Endothelial cell of umbilical vein (primary cell): Measurements from ENCODE around the gene HPCAL4. TPM values are rescaled to one million over a fixed set of nuclear protein-coding genes. Genes with fewer than 3 reads are reported as not detected.

Source experiments
- BruUV-seq: library from RNA; stranded (reverse); fragments of 400-500 nt; replicated peaks from 2 replicates; lab custom pipeline; 2021; lab: Mats Ljungman, UMichigan
- CTCF ChIA-PET: fragments of 300-600, 350-600 bp; sonication (Branson Sonifier 250); formaldehyde crosslinking; loops from one replicate; lab custom pipeline; 2021; ENCODE audit warnings: antibody characterized with exemption, inconsistent platforms; lab: Charles Lee
- POLR2A ChIA-PET: fragments of 300-600, 350-600 bp; sonication (Branson Sonifier 250); formaldehyde crosslinking; loops from one replicate; lab custom pipeline; 2021; ENCODE audit warnings: antibody characterized with exemption, inconsistent platforms; lab: Charles Lee
- DNase-seq: peaks from one replicate; pipeline ENCODE4 v3.0.0-alpha.2; 2011; ENCODE audit warnings: low read depth, low spot score
- FAIRE-seq: peaks from 2 replicates; lab custom pipeline; 2011; peaks lifted over from hg19 to GRCh38; lab: Jason Lieb, UNC
- H2AFZ ChIP-seq: 2 replicates; pipeline ENCODE4 v1.6.0; 2012; ENCODE audit warnings: low read depth, low read length, control low read depth, inconsistent platforms
- H3K27ac ChIP-seq: 2 replicates; pipeline ENCODE4 v1.5.1; 2011; ENCODE audit warnings: low read depth, mild to moderate bottlenecking, control low read depth, low read length, moderate library complexity; ENCODE audit not compliant: insufficient read depth
- H3K27me3 ChIP-seq, 2 experiments: 2 replicates each; pipeline versions ENCODE4 v1.6.0 to v1.6.1; 2011; ENCODE audit warnings: low read length in 2 of 2, mixed read lengths in 1 of 2; ENCODE audit not compliant: control insufficient read depth in 2 of 2, insufficient read depth in 2 of 2
- H3K36me3 ChIP-seq, 2 experiments: 2 replicates in 1 of 2; 3 replicates in 1 of 2; pipeline ENCODE4 v1.5.1; 2011; ENCODE audit warnings: low read length in 2 of 2, mild to moderate bottlenecking in 1 of 2, moderate library complexity in 1 of 2; ENCODE audit not compliant: control insufficient read depth in 2 of 2, insufficient read depth in 2 of 2; ENCODE audit errors: extremely low read depth in 1 of 2
- H3K4me1 ChIP-seq: 3 replicates; pipeline ENCODE4 v1.5.1; 2011; ENCODE audit warnings: mild to moderate bottlenecking, low read length; ENCODE audit not compliant: control insufficient read depth, insufficient read depth; ENCODE audit errors: extremely low read depth
- H3K4me2 ChIP-seq: 2 replicates; pipeline ENCODE4 v1.6.1; 2011; ENCODE audit warnings: low read length, control low read depth, mixed read lengths; ENCODE audit not compliant: insufficient read depth
- H3K4me3 ChIP-seq, 3 experiments: fragments of 200-600 bp in 1 of 3; sonication (generic), shearing (Covaris generic) in 1 of 3; replicated peaks in 1 of 3; 2 replicates each; pipeline ENCODE4 v1.5.1; 2011 to 2016; ENCODE audit warnings: control low read depth in 3 of 3, low read length in 3 of 3, mild to moderate bottlenecking in 2 of 3, inconsistent platforms in 1 of 3, low read depth in 1 of 3, moderate library complexity in 1 of 3; ENCODE audit not compliant: insufficient read depth in 1 of 3
- H3K79me2 ChIP-seq: 2 replicates; pipeline ENCODE4 v1.6.0; 2012; ENCODE audit warnings: low read length, inconsistent platforms; ENCODE audit not compliant: control insufficient read depth, insufficient read depth
- H3K9ac ChIP-seq: replicated peaks from 2 replicates; pipeline ENCODE3; 2011; ENCODE audit warnings: low read length, control low read depth; ENCODE audit not compliant: insufficient read depth; ENCODE audit errors: extremely low read depth
- H3K9me1 ChIP-seq: replicated peaks from 3 replicates; pipeline ENCODE4 v1.6.0; 2011; ENCODE audit warnings: mild to moderate bottlenecking, low read length; ENCODE audit not compliant: control insufficient read depth, insufficient read depth; ENCODE audit errors: extremely low read depth
- H3K9me3 ChIP-seq: replicated peaks from 2 replicates; pipeline ENCODE4 v1.5.1; 2012; ENCODE audit warnings: low read length, inconsistent platforms; ENCODE audit not compliant: control insufficient read depth, insufficient read depth
- H4K20me1 ChIP-seq: replicated peaks from 2 replicates; pipeline ENCODE3; 2011; ENCODE audit warnings: mild to moderate bottlenecking, low read length; ENCODE audit not compliant: control insufficient read depth, insufficient read depth; ENCODE audit errors: extremely low read depth
- FOS ChIP-seq: IDR thresholded peaks from 2 replicates; pipeline ENCODE4 v1.6.1; 2011; ENCODE audit warnings: mild to moderate bottlenecking, low read length, moderate library complexity, borderline replicate concordance; ENCODE audit not compliant: insufficient read depth
- GATA2 ChIP-seq: IDR thresholded peaks from 2 replicates; pipeline ENCODE4 v1.7.0; 2011; ENCODE audit warnings: low read depth, mild to moderate bottlenecking, moderate library complexity, mixed read lengths, low read length; ENCODE audit not compliant: insufficient read length, insufficient read depth
- MYC ChIP-seq: IDR thresholded peaks from one replicate; pipeline ENCODE4 v1.6.1; 2011; ENCODE audit warnings: mild to moderate bottlenecking, low read depth, low read length
- POLR2A ChIP-seq: IDR thresholded peaks from 2 replicates; pipeline ENCODE4 v1.6.1; 2012; ENCODE audit warnings: low read depth, mild to moderate bottlenecking, control low read depth, low read length
- POLR2AphosphoS5 ChIP-seq: IDR thresholded peaks from 2 replicates; pipeline ENCODE4 v1.6.1; 2012; ENCODE audit warnings: low read depth, mild to moderate bottlenecking, control low read depth, low read length, moderate library complexity; ENCODE audit not compliant: insufficient read depth
- dilution Hi-C: fragments of 300-500 bp; cut with MboI; formaldehyde crosslinking; loops from one replicate; pipeline ENCODE4 v1.15.0; 2019; ENCODE audit warnings: low sequenced_read_pairs; ENCODE audit not compliant: extremely low pct_ligation_motif_present
- intact Hi-C: fragments of 100-400 bp; cut with micrococcal nuclease; formaldehyde crosslinking; loops from one replicate; pipeline ENCODE4 v1.10.0; 2022
- polyA plus RNA-seq, 4 experiments: library from polyadenylated mRNA; depleted of rRNA in 3 of 4; stranded (reverse) in 3 of 4; unstranded in 1 of 4; fragments of >200 nt; gene quantifications; 2 replicates each; pipeline versions ENCODE4 v1.2.1 to v1.2.3, GENCODE V29; 2011 to 2012; ENCODE audit warnings: missing spikeins in 1 of 4
- total RNA-seq: library from RNA; stranded (reverse); gene quantifications from 2 replicates; pipeline ENCODE4 v1.2.3, GENCODE V29; 2021
- TF ChIP-seq, protein P1 (sequence below): IDR thresholded peaks from 2 replicates; pipeline ENCODE4 v1.6.1; 2011; ENCODE audit not compliant: insufficient read depth, insufficient read length
- TF ChIP-seq, protein P2 (sequence below), 2 donors: IDR thresholded peaks; 1 replicate in 1 of 2; 2 replicates in 1 of 2; pipeline ENCODE4 v1.5.1; 2011; ENCODE audit warnings: low read length in 2 of 2, mild to moderate bottlenecking in 2 of 2, moderate library complexity in 2 of 2, control low read depth in 1 of 2, inconsistent platforms in 1 of 2, low read depth in 1 of 2; ENCODE audit not compliant: insufficient read depth in 1 of 2; ENCODE audit errors: extremely low read depth in 1 of 2

The HPCAL4 gene
- total and polyA plus RNA-seq, 2 donors (not counting 3 experiments of a cell fraction or from before 2014, with no cell fraction given): not detected

DNA sequence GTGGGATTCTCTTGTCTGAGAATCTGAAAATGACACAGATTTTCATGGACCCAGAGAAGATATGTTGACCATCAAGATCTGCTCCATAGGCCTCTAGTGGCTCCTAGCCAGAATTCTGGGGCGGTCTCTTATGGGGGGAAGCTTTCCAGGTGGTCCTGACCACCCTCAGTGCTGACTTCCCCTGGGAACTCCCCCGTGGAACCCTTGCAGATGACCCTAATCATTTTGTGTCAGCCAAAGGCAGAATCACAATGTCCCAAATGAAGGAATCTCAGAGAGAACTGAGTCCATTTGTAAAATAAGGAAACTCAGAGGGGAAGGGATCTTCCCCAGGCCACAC is 55.4 kb downstream of the HPCAL4 start:
- no peak for DNase-seq
- Histone ChIP-seq H3K9ac (no peak overlapping the region), H3K4me1 (no peaks in the 10 kb centered on the region), H3K79me2 (no peaks in the 10 kb centered on the region), H3K36me3 (no peaks in the 10 kb centered on the region), H2AFZ (no peak overlapping the region), H3K27me3 (peaks cover 61 to 80% of the 10 kb centered on the region in 2 experiments), H4K20me1 (no peaks in the 10 kb centered on the region), H3K9me1 (no peaks in the 10 kb centered on the region), H3K4me3 (no peak overlapping the region), H3K27ac (no peak overlapping the region), H3K9me3 (no peaks in the 10 kb centered on the region), H3K4me2 (no peak overlapping the region)
- TF ChIP-seq GATA2: no peak
- TF ChIP-seq, protein P1, sequence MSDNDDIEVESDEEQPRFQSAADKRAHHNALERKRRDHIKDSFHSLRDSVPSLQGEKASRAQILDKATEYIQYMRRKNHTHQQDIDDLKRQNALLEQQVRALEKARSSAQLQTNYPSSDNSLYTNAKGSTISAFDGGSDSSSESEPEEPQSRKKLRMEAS: no peak
- TF ChIP-seq POLR2A: no peak
- TF ChIP-seq POLR2AphosphoS5: no peak
- no peak for TF ChIP-seq MYC
- TF ChIP-seq FOS: no peak
- TF ChIP-seq, protein P2, sequence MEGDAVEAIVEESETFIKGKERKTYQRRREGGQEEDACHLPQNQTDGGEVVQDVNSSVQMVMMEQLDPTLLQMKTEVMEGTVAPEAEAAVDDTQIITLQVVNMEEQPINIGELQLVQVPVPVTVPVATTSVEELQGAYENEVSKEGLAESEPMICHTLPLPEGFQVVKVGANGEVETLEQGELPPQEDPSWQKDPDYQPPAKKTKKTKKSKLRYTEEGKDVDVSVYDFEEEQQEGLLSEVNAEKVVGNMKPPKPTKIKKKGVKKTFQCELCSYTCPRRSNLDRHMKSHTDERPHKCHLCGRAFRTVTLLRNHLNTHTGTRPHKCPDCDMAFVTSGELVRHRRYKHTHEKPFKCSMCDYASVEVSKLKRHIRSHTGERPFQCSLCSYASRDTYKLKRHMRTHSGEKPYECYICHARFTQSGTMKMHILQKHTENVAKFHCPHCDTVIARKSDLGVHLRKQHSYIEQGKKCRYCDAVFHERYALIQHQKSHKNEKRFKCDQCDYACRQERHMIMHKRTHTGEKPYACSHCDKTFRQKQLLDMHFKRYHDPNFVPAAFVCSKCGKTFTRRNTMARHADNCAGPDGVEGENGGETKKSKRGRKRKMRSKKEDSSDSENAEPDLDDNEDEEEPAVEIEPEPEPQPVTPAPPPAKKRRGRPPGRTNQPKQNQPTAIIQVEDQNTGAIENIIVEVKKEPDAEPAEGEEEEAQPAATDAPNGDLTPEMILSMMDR (IDR thresholded peaks at IDR 0.05; ENCODE audit: extremely low read depth in 1 of 2, insufficient read depth in 1 of 2, low read depth in 1 of 2, low read length in 2 of 2): no peak
- intact Hi-C loops (no loop called here), dilution Hi-C loops (no loop called here)
- no peak for FAIRE-seq
- CTCF ChIA-PET: interaction anchor here (1.6 to 3.8 kb wide), 2 partner anchors 18 to 29 kb away, joined by 5 to 19 read pairs; no protein-coding TSS in a partner anchor
- BruUV-seq: no TSS peak
- POLR2A ChIA-PET: no interaction called here
